ENCODE results near the gene TMEM176A. TPM values are rescaled to one million over a fixed set of nuclear protein-coding genes. Genes with fewer than 3 reads are reported as not detected.
A peak's percentile ranks its signal among the peaks of the same experiment; 100 is the strongest.

TMEM176A gene
- total RNA-seq, 1 donor from 2014 or later = not detected

- H3K27me3 Mint-ChIP-seq (ENCODE audit: low read depth, unreplicated experiment) = peaks cover 2% of the 10 kb centered on the region
- H3K4me3 Mint-ChIP-seq (ENCODE audit: unreplicated experiment) = no peak overlapping the region
- Histone ChIP-seq H3K9me3 (ENCODE audit: insufficient read depth, low read depth, low read length) (no peaks in the 10 kb centered on the region), H2AFZ (ENCODE audit: low read depth, low read length) (no peak overlapping the region), H3K36me3 (ENCODE audit: insufficient read depth, low read length) (no peaks in the 10 kb centered on the region), H3K4me3 (ENCODE audit: insufficient read depth, low read depth, low read length) (no peak overlapping the region), H3K4me2 (ENCODE audit: low read length) (no peak overlapping the region), H3K9ac (ENCODE audit: low read length) (no peak overlapping the region), H4K20me1 (ENCODE audit: insufficient read depth, low read length) (no peaks in the 10 kb centered on the region), H3K27me3 (ENCODE audit: insufficient read depth, low read length) (no peaks in the 10 kb centered on the region), H3K4me1 (ENCODE audit: insufficient read depth, low read length) (no peaks in the 10 kb centered on the region), H3K27ac (ENCODE audit: low read depth, low read length) (no peak overlapping the region), H3K79me2 (ENCODE audit: insufficient read depth, low read length) (no peaks in the 10 kb centered on the region)
- H3K27ac Mint-ChIP-seq (ENCODE audit: unreplicated experiment) = no peak overlapping the region
- H3K9me3 Mint-ChIP-seq (ENCODE audit: unreplicated experiment) = peaks cover 10% of the 10 kb centered on the region
- DNase-seq (ENCODE audit: low read depth) (no peak), FAIRE-seq (no peak)
- TF ChIP-seq CTCF (IDR thresholded peaks at IDR 0.05; ENCODE audit: insufficient read depth, low read depth, low read length) (no peak), EZH2 (IDR thresholded peaks at IDR 0.05; ENCODE audit: insufficient read depth, low read length) (no peak)
- H3K36me3 Mint-ChIP-seq (ENCODE audit: low read depth, unreplicated experiment) = no peaks in the 10 kb centered on the region
- H3K4me1 Mint-ChIP-seq (ENCODE audit: low read depth, unreplicated experiment) = no peaks in the 10 kb centered on the region
Observed at GRCh38 chr7:150814328-150815001, 13.9 kb downstream of the TMEM176A start.

DNA sequence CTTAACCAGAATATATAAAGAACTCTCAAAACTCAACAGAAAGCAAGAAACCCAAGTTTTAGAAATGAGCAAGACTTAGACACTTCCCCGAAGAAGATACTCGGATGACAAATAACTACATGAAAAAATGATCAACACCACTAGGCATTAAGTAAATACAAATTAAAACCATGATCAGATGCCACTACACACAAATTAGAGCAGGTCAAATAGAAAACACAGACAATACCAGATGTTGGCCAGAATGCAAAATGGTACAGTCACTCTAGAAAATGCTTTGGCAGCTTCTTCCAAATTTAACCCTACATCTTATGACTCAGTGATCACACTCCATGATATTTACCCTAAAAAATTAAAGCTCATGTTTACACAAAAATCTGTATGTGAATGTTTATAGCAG lies 18.4 kb downstream of the TMEM176A start:
- Histone ChIP-seq H3K27ac (ENCODE audit: low read depth, low read length) (no peak overlapping the region), H4K20me1 (ENCODE audit: insufficient read depth, low read length) (no peaks in the 10 kb centered on the region), H3K36me3 (ENCODE audit: insufficient read depth, low read length) (no peaks in the 10 kb centered on the region), H3K9ac (ENCODE audit: low read length) (no peak overlapping the region), H3K4me2 (ENCODE audit: low read length) (no peak overlapping the region), H3K4me3 (ENCODE audit: insufficient read depth, low read depth, low read length) (no peak overlapping the region), H3K27me3 (ENCODE audit: insufficient read depth, low read length) (no peaks in the 10 kb centered on the region), H3K9me3 (ENCODE audit: insufficient read depth, low read depth, low read length) (no peaks in the 10 kb centered on the region), H3K79me2 (ENCODE audit: insufficient read depth, low read length) (no peaks in the 10 kb centered on the region), H2AFZ (ENCODE audit: low read depth, low read length) (no peak overlapping the region), H3K4me1 (ENCODE audit: insufficient read depth, low read length) (no peaks in the 10 kb centered on the region)
- Mint-ChIP-seq H3K27me3 (ENCODE audit: low read depth, unreplicated experiment) (peaks cover 2% of the 10 kb centered on the region), H3K9me3 (ENCODE audit: unreplicated experiment) (peaks cover 7% of the 10 kb centered on the region), H3K4me1 (ENCODE audit: low read depth, unreplicated experiment) (peaks cover 14% of the 10 kb centered on the region), H3K27ac (ENCODE audit: unreplicated experiment) (no peak overlapping the region), H3K4me3 (ENCODE audit: unreplicated experiment) (no peak overlapping the region), H3K36me3 (ENCODE audit: low read depth, unreplicated experiment) (peaks cover 4% of the 10 kb centered on the region)
- DNase-seq (ENCODE audit: low read depth) (no peak), FAIRE-seq (no peak)
- no peak for TF ChIP-seq CTCF (IDR thresholded peaks at IDR 0.05; ENCODE audit: insufficient read depth, low read depth, low read length)
- TF ChIP-seq EZH2 (IDR thresholded peaks at IDR 0.05; ENCODE audit: insufficient read depth, low read length) = no peak

DNA sequence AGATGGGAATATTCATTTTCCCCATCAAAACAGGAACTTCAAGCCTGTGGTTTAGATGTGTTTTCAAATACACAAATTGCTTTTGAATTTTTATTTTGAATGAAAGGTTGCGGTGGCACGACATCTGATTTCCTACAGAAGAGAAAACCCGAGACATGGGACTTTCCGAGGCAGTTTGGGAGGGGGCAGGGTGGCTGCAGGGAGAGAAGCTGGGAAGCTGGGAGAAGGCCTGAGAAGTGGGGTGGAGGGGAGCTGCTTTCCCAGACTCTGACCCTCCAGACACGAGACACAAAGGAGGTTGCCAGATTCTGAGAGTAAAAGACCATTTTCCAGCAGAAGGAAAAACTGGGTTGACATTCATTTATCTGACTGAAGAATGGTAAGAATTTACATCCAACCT lies 19.6 kb downstream of the TMEM176A start:
- Mint-ChIP-seq H3K36me3 (ENCODE audit: low read depth, unreplicated experiment) (peaks cover 4% of the 10 kb centered on the region), H3K4me3 (ENCODE audit: unreplicated experiment) (no peak overlapping the region), H3K27me3 (ENCODE audit: low read depth, unreplicated experiment) (no peaks in the 10 kb centered on the region), H3K27ac (ENCODE audit: unreplicated experiment) (peak overlapping the region; percentile 27), H3K9me3 (ENCODE audit: unreplicated experiment) (peaks cover 3% of the 10 kb centered on the region), H3K4me1 (ENCODE audit: low read depth, unreplicated experiment) (peaks cover 14% of the 10 kb centered on the region)
- Histone ChIP-seq H4K20me1 (ENCODE audit: insufficient read depth, low read length) (no peaks in the 10 kb centered on the region), H3K27me3 (ENCODE audit: insufficient read depth, low read length) (no peaks in the 10 kb centered on the region), H3K9me3 (ENCODE audit: insufficient read depth, low read depth, low read length) (no peaks in the 10 kb centered on the region), H3K36me3 (ENCODE audit: insufficient read depth, low read length) (no peaks in the 10 kb centered on the region), H2AFZ (ENCODE audit: low read depth, low read length) (no peak overlapping the region), H3K4me1 (ENCODE audit: insufficient read depth, low read length) (no peaks in the 10 kb centered on the region), H3K27ac (ENCODE audit: low read depth, low read length) (no peak overlapping the region), H3K9ac (ENCODE audit: low read length) (no peak overlapping the region), H3K79me2 (ENCODE audit: insufficient read depth, low read length) (no peaks in the 10 kb centered on the region), H3K4me2 (ENCODE audit: low read length) (no peak overlapping the region), H3K4me3 (ENCODE audit: insufficient read depth, low read depth, low read length) (no peak overlapping the region)
- DNase-seq (ENCODE audit: low read depth) = no peak
- TF ChIP-seq EZH2 (IDR thresholded peaks at IDR 0.05; ENCODE audit: insufficient read depth, low read length) (no peak), CTCF (IDR thresholded peaks at IDR 0.05; ENCODE audit: insufficient read depth, low read depth, low read length) (no peak)
- no peak for FAIRE-seq

Measured in astrocyte (in vitro differentiated cells and primary cell).